GM18508 (cell line): ENCODE data around the gene MAD1L1.
"Not testable (repeated sequence)": the region's sequence is repeated elsewhere in the genome, so short reads cannot be mapped to it uniquely, and the experiment has no call there.

ENCODE experiments used
- ATAC-seq: cut with Tn5 transposase; IDR thresholded peaks from one replicate; pipeline ENCODE4 v1.9.1; 2021; ENCODE audit warnings: moderate number of reproducible peaks; ENCODE audit not compliant: insufficient read depth, unreplicated experiment

Gene MAD1L1

DNA sequence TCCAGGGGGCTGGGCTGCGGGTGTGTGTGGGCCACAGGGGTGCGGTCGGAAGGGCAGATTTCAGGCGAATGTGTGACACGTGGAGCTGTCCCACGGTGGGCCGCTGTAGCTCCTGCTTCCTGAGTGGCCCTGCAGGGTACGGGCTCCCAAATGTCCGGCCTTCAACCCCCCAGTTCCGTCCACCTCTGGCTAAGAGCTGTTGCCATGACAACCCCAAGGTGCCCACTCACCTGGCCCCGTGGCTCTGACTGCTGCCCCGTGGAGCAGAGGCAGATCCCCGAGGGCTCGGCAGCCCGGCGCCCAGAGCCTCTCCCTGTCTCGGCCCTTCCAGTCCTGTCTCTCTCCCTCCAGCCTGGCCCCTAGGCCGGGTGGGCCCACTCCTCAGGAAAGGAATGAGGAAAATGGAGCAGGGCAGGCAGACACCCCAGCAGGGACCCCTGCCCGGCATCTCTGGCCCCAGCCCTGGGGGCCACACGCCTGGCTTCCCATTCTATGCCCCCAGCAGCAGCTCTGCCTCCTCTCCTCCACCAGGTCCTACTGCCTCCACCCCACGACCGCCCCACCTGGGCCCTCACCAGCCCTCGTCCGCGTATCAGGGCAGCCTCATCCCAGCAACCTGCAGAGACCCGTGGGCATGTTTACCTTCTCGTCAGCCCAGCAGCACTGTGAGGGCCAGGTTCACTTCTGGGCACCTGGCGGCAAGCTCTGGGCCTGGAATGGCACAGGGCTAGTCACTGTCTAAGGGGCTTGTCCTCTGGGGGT lies 347.1 kb downstream of the MAD1L1 start:
- no peak for ATAC-seq

- no peak for ATAC-seq
These were observed 348.0 kb downstream of the MAD1L1 start for GRCh38 chr7:1884583-1885350.

- no peak for ATAC-seq
These were observed 348.7 kb downstream of the MAD1L1 start for GRCh38 chr7:1883834-1884582.

DNA sequence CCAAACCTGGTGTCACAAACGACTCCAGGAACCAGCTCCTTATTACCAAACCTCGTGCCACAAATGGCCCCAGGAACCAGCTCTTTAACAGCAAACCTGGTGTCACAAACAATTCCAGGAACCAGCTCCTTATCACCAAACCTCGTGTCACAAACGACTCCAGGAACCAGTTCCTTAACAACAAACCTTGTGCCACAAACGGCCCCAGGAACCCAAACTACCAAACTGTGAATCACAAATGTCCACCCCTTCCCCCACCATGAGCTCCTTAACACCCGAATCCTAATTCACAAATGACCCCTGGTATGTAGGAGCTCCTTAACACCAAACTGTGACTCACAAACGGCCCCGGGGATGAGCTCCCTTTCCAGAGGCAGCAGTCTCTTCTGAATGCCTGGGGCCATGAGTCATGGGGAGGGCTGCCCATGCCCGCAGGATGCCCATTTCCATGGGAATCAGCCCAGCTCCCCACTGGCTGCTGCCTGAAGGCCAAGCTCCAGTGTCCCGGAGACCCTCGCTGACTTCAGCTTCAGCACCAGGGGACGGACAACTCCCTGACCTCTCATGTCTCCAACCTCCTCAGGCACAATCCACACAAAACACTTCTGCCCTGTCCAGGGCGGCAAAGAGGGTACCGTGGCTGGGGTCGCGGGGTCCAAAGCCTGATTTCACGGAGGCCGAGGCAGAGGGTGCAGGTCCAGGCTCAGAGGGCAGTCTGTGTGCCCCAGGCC lies 349.5 kb downstream of the MAD1L1 start:
- ATAC-seq: no peak

DNA sequence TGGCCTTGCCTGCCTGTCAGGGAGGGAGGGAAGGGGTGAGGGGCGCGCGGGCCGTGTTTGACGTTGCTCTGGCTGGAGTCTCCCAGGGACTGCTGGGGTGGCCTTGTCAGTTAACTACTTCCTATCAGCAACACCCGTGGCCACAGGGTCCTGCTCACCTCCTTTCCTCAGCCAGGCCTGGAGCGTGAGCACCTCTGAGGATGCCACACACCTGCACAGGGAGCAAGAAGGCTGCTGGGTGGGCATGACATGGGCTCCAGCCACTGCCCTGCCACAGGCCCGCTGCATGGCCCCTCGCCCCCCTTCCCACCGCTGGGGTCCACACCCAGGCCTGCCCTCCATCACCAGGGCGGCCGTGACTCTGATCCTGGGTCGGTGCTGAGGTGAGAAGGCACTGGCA lies 350.3 kb downstream of the MAD1L1 start:
- no peak for ATAC-seq

GRCh38 chr7:1881946-1882345 lies 350.8 kb downstream of the MAD1L1 start:
- no peak for ATAC-seq

GRCh38 chr7:1876641-1877040 lies 356.1 kb downstream of the MAD1L1 start:
- not testable (repeated sequence) for ATAC-seq

DNA sequence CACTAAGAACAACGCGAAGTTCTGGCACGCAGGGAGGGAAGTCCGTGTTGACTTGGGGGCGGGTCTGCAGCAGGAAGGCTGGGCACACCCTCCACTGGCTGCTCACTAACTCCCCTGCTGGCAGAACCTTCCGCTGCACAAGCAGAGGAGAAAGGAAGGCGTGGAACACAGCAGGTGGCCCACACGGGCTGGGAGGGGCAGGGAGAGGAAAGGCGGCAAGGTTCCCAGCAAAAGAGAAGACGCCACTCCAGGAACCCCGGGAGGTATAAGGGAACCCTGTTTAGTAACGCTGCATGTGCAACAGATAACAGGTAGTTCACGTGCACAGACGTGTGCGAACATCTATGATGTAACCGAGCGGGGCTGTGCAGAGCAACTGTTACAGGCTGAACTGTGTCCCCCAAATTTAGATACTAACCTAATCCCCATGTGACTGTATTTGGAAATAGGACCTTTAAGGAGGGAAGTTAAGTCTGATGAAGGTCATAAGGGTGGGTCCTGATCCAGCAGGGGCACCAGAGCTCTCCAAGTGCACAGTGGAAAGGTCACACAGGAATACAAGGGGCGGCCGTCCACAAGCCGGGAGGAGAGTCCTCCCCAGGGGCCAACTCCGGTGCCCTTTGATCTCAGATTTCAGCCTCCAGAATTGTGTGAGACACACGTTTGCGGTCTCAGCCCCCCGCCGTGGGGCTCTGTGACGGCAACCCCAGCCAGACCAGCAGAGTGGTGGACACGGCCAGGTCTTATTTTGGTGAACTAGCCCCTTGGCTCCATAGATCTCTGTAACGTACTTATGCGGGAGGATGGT lies 357.1 kb downstream of the MAD1L1 start:
- ATAC-seq: not testable (repeated sequence)

DNA sequence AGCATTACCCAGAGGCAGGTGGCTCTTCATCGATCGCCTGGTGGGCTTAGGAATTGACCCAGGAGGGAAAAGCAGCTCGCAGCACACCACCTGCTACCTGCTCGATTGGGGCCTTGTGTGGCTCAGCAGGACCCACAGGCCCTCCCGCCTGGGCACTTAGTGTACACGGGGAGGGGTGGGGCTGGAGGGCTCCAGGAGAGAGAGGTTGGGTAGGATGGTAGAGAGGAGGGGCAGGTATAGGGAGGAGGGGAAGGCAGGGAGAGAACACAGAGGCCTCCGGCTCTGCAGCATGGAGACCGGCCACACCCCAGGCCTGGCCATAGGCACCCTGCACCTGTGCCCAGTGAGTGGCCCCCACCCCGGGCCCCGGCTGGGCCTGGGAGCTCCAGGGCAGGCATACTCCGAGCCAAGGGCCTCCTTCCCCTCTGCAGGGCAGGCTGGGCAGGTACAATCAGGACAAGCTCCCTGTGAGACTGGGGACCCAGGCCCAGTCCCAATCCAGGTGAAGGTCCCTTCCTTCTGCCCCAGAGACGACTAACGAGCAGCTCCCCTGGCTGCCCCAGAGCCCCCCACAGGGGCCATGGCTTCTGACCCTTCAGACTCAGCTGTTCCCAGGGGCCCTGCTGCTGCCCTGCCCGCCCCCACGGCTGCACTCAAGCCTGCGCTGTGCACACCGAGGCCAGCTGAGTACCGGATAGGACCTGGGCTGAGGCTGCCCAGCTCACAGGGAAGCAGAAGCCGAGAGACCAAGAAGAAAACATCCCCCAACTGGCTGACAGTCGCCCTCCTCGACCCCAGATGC lies 358.0 kb downstream of the MAD1L1 start:
- not testable (repeated sequence) for ATAC-seq

GRCh38 chr7:1873857-1874589 lies 358.7 kb downstream of the MAD1L1 start:
- no peak for ATAC-seq

DNA sequence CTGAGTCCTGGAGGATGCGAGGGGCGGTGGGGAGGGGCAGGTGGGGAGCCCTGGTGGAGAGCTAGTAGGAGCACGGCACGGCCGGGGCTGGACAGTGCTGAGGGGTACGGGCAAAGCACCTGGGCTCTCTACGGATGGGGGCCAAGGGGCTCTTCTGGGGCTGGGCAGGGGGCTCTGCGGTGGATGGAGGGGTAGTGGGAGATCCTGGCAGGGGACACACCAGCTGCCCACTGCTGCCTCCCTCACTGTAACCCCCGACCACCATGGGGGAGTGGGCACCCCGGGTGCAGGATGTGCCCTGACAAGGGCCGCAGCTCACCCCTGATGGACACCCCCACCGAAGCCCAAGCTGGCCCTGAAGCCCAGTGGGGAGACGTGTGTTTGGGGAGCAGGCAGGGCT lies 359.3 kb downstream of the MAD1L1 start:
- ATAC-seq: no peak

DNA sequence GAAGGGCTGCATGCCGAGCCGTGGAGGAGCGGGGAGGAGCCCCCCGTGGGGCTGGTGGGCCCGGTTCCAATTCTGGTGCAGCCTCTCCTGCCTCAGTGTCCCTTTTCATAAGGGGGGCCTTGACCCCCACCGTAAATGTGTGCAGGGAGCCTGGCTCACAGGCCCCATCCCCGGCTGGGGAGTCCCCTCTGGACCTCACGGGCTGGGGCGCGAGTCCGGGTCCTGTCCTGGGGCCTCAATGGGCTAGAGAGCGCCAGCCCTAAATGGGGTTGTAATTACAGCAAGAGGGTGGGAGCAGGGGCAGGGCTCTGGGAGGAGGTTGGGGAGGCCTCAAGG lies 359.7 kb downstream of the MAD1L1 start:
- no peak for ATAC-seq

GRCh38 chr7:1872191-1873069 lies 360.3 kb downstream of the MAD1L1 start:
- ATAC-seq: no peak

DNA sequence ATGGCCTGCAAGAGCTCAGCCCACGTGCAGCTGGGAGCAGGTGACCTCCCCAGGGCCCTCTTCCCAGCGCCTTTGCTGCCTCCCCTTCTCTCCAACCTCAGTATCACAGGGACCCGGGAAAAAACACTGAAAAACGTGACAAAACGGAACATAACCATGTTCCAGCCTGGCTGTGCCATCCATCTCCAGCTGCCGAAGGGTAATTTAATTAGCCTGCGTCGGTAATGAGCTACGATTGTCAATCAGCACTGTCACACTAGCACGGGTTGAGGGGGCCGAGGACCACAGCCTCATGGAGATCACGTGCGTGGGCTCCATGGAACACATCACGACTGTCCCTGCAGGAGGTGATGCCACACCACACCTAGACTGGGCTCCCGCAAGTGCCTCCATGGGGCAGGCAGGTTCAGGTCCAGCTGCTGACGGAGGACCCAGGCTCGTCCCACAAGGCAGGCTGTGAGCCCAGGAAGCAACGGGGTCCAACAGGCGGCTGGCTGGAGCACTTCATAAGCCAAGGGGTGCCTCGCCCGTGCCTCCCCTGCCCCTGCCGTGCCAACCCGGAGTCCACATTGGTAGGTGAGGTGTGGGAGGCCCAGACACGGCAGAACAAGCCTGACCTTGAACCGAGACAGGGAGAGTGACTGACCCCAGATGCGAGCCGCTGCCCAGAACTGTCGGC lies 363.2 kb downstream of the MAD1L1 start:
- ATAC-seq: no peak

DNA sequence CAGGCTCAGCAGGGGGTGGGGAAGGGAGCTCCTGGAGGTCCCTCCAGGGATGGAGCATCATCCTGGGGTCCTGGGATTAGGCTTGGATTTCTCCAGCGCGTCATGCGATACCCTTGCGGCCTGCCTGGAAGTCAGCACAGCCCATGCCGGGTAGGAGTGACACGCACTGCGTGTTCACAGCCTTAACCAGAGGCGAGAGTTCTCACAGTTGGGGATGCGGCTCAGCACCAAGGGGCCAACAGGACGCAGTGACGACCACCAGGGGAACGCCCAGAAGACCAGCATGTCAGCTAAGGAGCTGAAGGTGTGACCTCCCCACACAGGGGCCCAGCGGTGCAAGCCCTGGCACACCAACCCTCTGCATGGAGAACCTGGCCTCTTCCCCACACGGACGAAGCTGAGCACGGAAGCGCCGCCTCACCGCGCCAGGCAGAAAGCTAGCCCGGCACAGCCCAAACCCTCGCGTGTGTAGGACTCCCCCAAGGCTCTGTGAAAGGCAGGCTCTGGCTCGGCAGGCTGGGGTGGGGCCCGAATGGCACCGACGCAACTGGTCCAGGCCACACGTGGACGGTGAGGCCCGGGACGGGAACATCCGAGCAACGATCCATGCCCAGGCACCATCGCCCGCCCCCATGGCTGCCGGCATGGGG lies 364.1 kb downstream of the MAD1L1 start:
- no peak for ATAC-seq
